CD8-positive, alpha-beta memory T cell (primary cell): ENCODE results near the gene PVALEF. TPM values are rescaled to one million over a fixed set of nuclear protein-coding genes. Genes with fewer than 3 reads are reported as not detected.
"Not testable (repeated sequence)": the region's sequence is repeated elsewhere in the genome, so short reads cannot be mapped to it uniquely, and the experiment has no call there.

Experiments used
- CTCF ChIA-PET: fragments of 350-600 bp; sonication (Branson Sonifier 250); formaldehyde crosslinking; loops from one replicate; lab custom pipeline; 2021; ENCODE audit warnings: antibody characterized with exemption; lab: Charles Lee
- POLR2A ChIA-PET: fragments of 350-600 bp; sonication (Branson Sonifier 250); formaldehyde crosslinking; loops from one replicate; lab custom pipeline; 2021; ENCODE audit warnings: antibody characterized with exemption; lab: Charles Lee
- DNase-seq, 5 donors: peaks; one replicate each; pipeline versions ENCODE4 v3.0.0 to v3.0.0-alpha.2; 2020 to 2022; ENCODE audit warnings: mixed read lengths in 1 of 5
- H3K27ac ChIP-seq: one replicate; pipeline ENCODE4 v1.7.0; 2013; ENCODE audit warnings: low read depth, mild to moderate bottlenecking, low read length, moderate library complexity
- H3K27me3 ChIP-seq: 2 replicates; pipeline ENCODE4 v1.7.0; 2013; ENCODE audit warnings: low read length, mild to moderate bottlenecking; ENCODE audit not compliant: insufficient read depth, poor library complexity, severe bottlenecking
- H3K36me3 ChIP-seq: 2 replicates; pipeline ENCODE4 v1.7.0; 2013; ENCODE audit warnings: mild to moderate bottlenecking, low read length, moderate library complexity; ENCODE audit not compliant: insufficient read depth
- H3K4me1 ChIP-seq: 2 replicates; pipeline ENCODE4 v1.7.0; 2013; ENCODE audit warnings: mild to moderate bottlenecking, low read length, moderate library complexity; ENCODE audit not compliant: insufficient read depth
- H3K4me3 ChIP-seq: 2 replicates; pipeline ENCODE4 v1.7.0; 2013; ENCODE audit warnings: mild to moderate bottlenecking, low read length
- H3K9me3 ChIP-seq: 2 replicates; pipeline ENCODE4 v1.7.0; 2013; ENCODE audit warnings: mild to moderate bottlenecking, low read length
- H3K27ac Mint-ChIP-seq, 8 donors: one replicate each; pipeline ENCODE4 v1.8.0; 2020 to 2021; ENCODE audit warnings: mixed read lengths in 8 of 8, mild to moderate bottlenecking in 6 of 8, inconsistent platforms in 3 of 8, moderate library complexity in 3 of 8
- H3K27me3 Mint-ChIP-seq, 2 donors: one replicate each; pipeline ENCODE4 v1.8.0; 2020 to 2021; ENCODE audit warnings: mixed read lengths in 2 of 2, mild to moderate bottlenecking in 1 of 2, moderate library complexity in 1 of 2
- H3K36me3 Mint-ChIP-seq, 3 donors: one replicate each; pipeline ENCODE4 v1.8.0; 2020 to 2021; ENCODE audit warnings: mixed read lengths in 3 of 3, inconsistent platforms in 1 of 3, mild to moderate bottlenecking in 1 of 3
- H3K4me1 Mint-ChIP-seq, 3 donors: one replicate each; pipeline ENCODE4 v1.8.0; 2020 to 2021; ENCODE audit warnings: mixed read lengths in 3 of 3, inconsistent platforms in 1 of 3, mild to moderate bottlenecking in 1 of 3
- H3K4me3 Mint-ChIP-seq, 7 donors: one replicate each; pipeline ENCODE4 v1.8.0; 2020 to 2021; ENCODE audit warnings: mixed read lengths in 7 of 7, mild to moderate bottlenecking in 6 of 7, moderate library complexity in 4 of 7, inconsistent platforms in 2 of 7
- H3K9me3 Mint-ChIP-seq, 5 donors: one replicate each; pipeline ENCODE4 v1.8.0; 2020 to 2022; ENCODE audit warnings: mixed read lengths in 5 of 5, mild to moderate bottlenecking in 3 of 5, moderate library complexity in 2 of 5, inconsistent platforms in 1 of 5
- polyA plus RNA-seq: library from polyadenylated mRNA; unstranded; fragments of 300-500 nt; fragmentation: Illumina TruSeq; gene quantifications from one replicate; pipeline ENCODE4 v1.2.3, GENCODE V29; 2021
- total RNA-seq, 2 experiments: library from RNA; stranded (reverse); gene quantifications; one replicate each; pipeline ENCODE4 v1.2.3, GENCODE V29; 2021

PVALEF gene
- total and polyA plus RNA-seq, 3 experiments from 2014 or later, result not detected

GRCh38 chr17:81147701-81148100 lies 17.6 kb upstream of the PVALEF start:
- Histone ChIP-seq H3K27ac (no peak overlapping the region), H3K4me1 (no peaks in the 10 kb centered on the region), H3K4me3 (no peak overlapping the region), H3K27me3 (no peaks in the 10 kb centered on the region), H3K36me3 (no peaks in the 10 kb centered on the region), H3K9me3 (no peaks in the 10 kb centered on the region)
- Mint-ChIP-seq H3K36me3 (no peaks in the 10 kb centered on the region), H3K27me3 (peaks cover 2 to 22% of the 10 kb centered on the region in 2 donors), H3K9me3 (no peaks in the 10 kb centered on the region), H3K27ac (no peak overlapping the region), H3K4me3 (no peak overlapping the region), H3K4me1 (no peaks in the 10 kb centered on the region)
- DNase-seq, result no peak
- ChIA-PET POLR2A (no interaction called here), CTCF (interaction anchor here (1.0 kb wide), 1 partner anchor 11 kb away, joined by 4 read pairs; no protein-coding TSS in a partner anchor)

DNA sequence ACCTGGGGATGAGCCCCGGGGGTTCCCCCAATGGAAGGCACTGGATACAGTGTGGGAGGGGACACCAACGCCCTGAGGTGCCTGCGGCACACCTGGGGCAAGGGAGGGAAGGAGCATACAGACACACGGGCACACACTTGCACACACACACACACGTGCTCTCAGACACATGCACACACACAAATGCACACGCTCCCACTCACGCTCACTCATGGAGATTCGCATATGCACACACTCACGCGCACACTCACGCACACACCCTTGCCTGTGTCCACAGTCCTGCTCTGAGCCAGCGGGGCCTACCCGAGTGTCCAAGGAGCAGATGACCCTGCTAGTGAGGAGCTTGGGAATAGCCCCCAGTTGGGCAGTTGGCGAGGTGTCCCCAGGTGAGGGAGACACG lies 16.7 kb upstream of the PVALEF start:
- POLR2A ChIA-PET, result no interaction called here
- no peaks in the 10 kb centered on the region for H3K9me3 Mint-ChIP-seq
- CTCF ChIA-PET, result interaction anchor here (1.0 to 1.3 kb wide), 2 partner anchors 8 to 10 kb away, joined by 3 to 4 read pairs; no protein-coding TSS in a partner anchor
- no peak overlapping the region for H3K4me3 Mint-ChIP-seq
- H3K27me3 Mint-ChIP-seq, result peaks cover 2 to 22% of the 10 kb centered on the region in 2 donors
- no peaks in the 10 kb centered on the region for H3K4me1 Mint-ChIP-seq
- Histone ChIP-seq H3K4me3 (no peak overlapping the region), H3K36me3 (no peaks in the 10 kb centered on the region), H3K27me3 (no peaks in the 10 kb centered on the region), H3K27ac (no peak overlapping the region), H3K9me3 (no peaks in the 10 kb centered on the region), H3K4me1 (no peaks in the 10 kb centered on the region)
- H3K27ac Mint-ChIP-seq, result no peak overlapping the region
- no peak for DNase-seq
- no peaks in the 10 kb centered on the region for H3K36me3 Mint-ChIP-seq

- POLR2A ChIA-PET, result no interaction called here
- Mint-ChIP-seq H3K36me3 (no peaks in the 10 kb centered on the region), H3K9me3 (no peaks in the 10 kb centered on the region), H3K4me3 (no peak overlapping the region), H3K27ac (no peak overlapping the region), H3K27me3 (peaks cover 2 to 22% of the 10 kb centered on the region in 2 donors), H3K4me1 (no peaks in the 10 kb centered on the region)
- DNase-seq, result no peak
- Histone ChIP-seq H3K27me3 (no peaks in the 10 kb centered on the region), H3K27ac (no peak overlapping the region), H3K4me1 (no peaks in the 10 kb centered on the region), H3K9me3 (no peaks in the 10 kb centered on the region), H3K36me3 (no peaks in the 10 kb centered on the region), H3K4me3 (no peak overlapping the region)
- CTCF ChIA-PET, result interaction anchor here (1.3 kb wide), 1 partner anchor 9 kb away, joined by 3 read pairs; no protein-coding TSS in a partner anchor
These were observed 16.2 kb upstream of the PVALEF start for GRCh38 chr17:81148986-81149533.

DNA sequence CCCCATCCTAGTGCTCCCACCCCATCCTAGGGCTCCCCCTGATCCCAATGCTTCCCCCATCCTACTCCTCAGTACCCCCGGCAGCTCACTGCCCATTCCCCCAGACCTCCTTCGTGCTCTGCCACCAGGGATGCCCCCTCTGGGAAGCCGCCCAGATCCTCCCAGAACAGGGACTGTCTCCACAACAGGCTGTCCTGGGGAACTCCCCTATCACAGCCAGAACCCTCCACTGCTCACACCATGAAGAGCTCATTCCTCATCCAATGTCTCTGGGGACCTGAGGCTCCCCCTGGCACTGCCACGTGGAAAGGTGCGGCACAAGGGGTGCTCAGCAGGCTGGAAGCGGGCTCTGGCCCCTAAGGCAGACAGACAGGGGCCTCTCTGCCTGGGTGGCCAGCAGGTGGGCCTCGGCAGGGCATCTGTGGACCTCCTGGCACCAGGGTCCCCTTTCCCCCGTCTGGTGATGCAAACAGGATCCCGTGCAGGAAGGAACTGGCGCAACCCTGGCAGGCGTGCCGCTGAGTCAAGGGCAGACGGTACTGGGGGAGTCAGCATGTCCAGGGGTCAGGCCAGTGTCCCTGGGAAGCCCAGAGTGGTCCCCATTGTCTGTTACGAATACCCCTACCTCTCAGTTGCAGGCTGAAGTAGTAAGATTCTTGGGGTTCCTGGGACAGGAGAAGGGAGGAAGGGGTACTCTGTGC lies 14.8 kb upstream of the PVALEF start:
- POLR2A ChIA-PET, result no interaction called here
- Histone ChIP-seq H3K36me3 (no peaks in the 10 kb centered on the region), H3K4me3 (no peak overlapping the region), H3K9me3 (no peaks in the 10 kb centered on the region), H3K27ac (no peak overlapping the region), H3K27me3 (no peaks in the 10 kb centered on the region), H3K4me1 (no peaks in the 10 kb centered on the region)
- Mint-ChIP-seq H3K27me3 (peaks cover 6 to 22% of the 10 kb centered on the region in 2 donors), H3K36me3 (no peaks in the 10 kb centered on the region), H3K9me3 (no peaks in the 10 kb centered on the region), H3K27ac (no peak overlapping the region), H3K4me1 (no peaks in the 10 kb centered on the region), H3K4me3 (no peak overlapping the region)
- CTCF ChIA-PET, result no interaction called here
- no peak for DNase-seq

DNA sequence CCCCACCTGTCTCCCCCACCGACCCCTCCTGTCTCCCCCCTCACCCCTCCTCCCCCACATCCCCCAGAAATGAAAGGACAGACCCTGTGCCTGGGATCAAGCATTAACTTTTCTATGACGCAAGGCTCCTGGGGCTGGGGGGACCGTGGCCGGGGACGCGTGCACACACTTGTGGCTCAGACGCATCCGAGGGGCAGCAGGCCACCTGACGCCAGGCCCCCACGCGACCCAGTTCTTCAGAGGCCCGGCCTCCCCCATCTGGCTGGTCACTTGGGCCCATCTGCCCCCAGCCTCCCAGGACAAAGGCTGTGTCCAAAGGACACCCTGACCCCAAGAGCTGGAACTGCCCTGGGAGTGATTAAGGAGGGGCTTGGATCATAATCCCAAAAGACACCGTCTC lies 14.0 kb upstream of the PVALEF start:
- Mint-ChIP-seq H3K9me3 (no peaks in the 10 kb centered on the region), H3K4me1 (no peaks in the 10 kb centered on the region), H3K27me3 (peaks cover 6 to 22% of the 10 kb centered on the region in 2 donors), H3K36me3 (no peaks in the 10 kb centered on the region), H3K27ac (no peak overlapping the region), H3K4me3 (no peak overlapping the region)
- Histone ChIP-seq H3K27ac (no peak overlapping the region), H3K9me3 (no peaks in the 10 kb centered on the region), H3K4me3 (no peak overlapping the region), H3K36me3 (no peaks in the 10 kb centered on the region), H3K27me3 (no peaks in the 10 kb centered on the region), H3K4me1 (no peaks in the 10 kb centered on the region)
- ChIA-PET POLR2A (no interaction called here), CTCF (no interaction called here)
- DNase-seq, result no peak

DNA sequence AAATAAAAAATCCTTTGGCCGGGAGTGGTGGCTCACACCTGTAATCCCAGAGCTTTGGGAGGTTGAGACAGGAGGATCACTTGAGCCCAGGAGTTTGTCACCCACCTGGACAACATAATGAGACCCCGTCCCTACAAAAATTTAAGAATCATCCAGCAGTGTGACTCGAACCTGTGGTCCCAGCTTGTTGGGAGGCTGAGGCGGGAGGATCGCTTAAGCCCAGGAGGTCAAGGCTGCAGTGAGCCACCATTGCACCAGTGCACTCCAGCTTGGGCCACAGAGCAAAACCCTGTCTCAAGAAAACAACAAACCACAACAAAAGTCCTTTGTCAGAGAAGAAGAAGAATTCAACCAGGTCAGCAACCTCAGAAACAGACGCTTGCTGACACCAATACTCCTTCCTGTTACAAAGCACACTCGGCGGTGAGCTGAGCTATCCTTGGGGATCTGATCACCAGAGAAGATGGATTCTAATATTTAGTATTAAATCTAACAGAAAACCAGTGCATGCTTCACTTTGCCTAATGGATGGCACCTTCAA lies 12.9 kb upstream of the PVALEF start:
- Mint-ChIP-seq H3K9me3 (no peaks in the 10 kb centered on the region), H3K36me3 (no peaks in the 10 kb centered on the region), H3K27ac (no peak overlapping the region), H3K27me3 (peaks cover 6 to 22% of the 10 kb centered on the region in 2 donors), H3K4me3 (no peak overlapping the region), H3K4me1 (no peaks in the 10 kb centered on the region)
- no peak overlapping the region for H3K27ac ChIP-seq
- H3K4me1 ChIP-seq, result no peaks in the 10 kb centered on the region
- ChIA-PET POLR2A (no interaction called here), CTCF (interaction anchor here (0.8 kb wide), 1 partner anchor 10 kb away, joined by 3 read pairs; no protein-coding TSS in a partner anchor)
- H3K4me3 ChIP-seq, result no peak overlapping the region
- H3K36me3 ChIP-seq, result no peaks in the 10 kb centered on the region
- no peaks in the 10 kb centered on the region for H3K9me3 ChIP-seq
- no peak for DNase-seq
- no peaks in the 10 kb centered on the region for H3K27me3 ChIP-seq

GRCh38 chr17:81153340-81153803 lies 11.9 kb upstream of the PVALEF start:
- POLR2A ChIA-PET, result no interaction called here
- Histone ChIP-seq H3K9me3 (no peaks in the 10 kb centered on the region), H3K27ac (no peak overlapping the region), H3K27me3 (no peaks in the 10 kb centered on the region), H3K36me3 (no peaks in the 10 kb centered on the region), H3K4me1 (no peaks in the 10 kb centered on the region), H3K4me3 (no peak overlapping the region)
- DNase-seq, result no peak
- no peaks in the 10 kb centered on the region for H3K9me3 Mint-ChIP-seq
- no peak overlapping the region for H3K27ac Mint-ChIP-seq
- H3K4me1 Mint-ChIP-seq, result no peaks in the 10 kb centered on the region
- H3K27me3 Mint-ChIP-seq, result peaks cover 6 to 19% of the 10 kb centered on the region in 2 donors
- no peak overlapping the region for H3K4me3 Mint-ChIP-seq
- CTCF ChIA-PET, result interaction anchor here (0.8 kb wide), 1 partner anchor 11 kb away, joined by 3 read pairs; no protein-coding TSS in a partner anchor
- no peaks in the 10 kb centered on the region for H3K36me3 Mint-ChIP-seq

GRCh38 chr17:81154016-81154415 lies 11.3 kb upstream of the PVALEF start:
- H3K4me1 Mint-ChIP-seq, H3K4me1 ChIP-seq, H3K36me3 Mint-ChIP-seq, H3K4me3 ChIP-seq, H3K4me3 Mint-ChIP-seq, H3K27ac Mint-ChIP-seq, DNase-seq, H3K27me3 ChIP-seq, CTCF ChIA-PET, H3K9me3 ChIP-seq, H3K27ac ChIP-seq, POLR2A ChIA-PET, H3K9me3 Mint-ChIP-seq, H3K36me3 ChIP-seq: not testable (repeated sequence)
- peaks cover 6 to 20% of the 10 kb centered on the region in 2 donors for H3K27me3 Mint-ChIP-seq
